Aorta (tissue), 5 donors: Measurements from ENCODE around the gene MAP2K5. TPM values are rescaled to one million over a fixed set of nuclear protein-coding genes. Genes with fewer than 3 reads are reported as not detected.
"Not testable (repeated sequence)": the region's sequence is repeated elsewhere in the genome, so short reads cannot be mapped to it uniquely, and the experiment has no call there.

ENCODE experiments used
- ATAC-seq: fragments of 200-7000 bp; cut with Tn5 transposase; one replicate; pipeline ENCODE4 v1.9.1; 2022; ENCODE audit warnings: moderate library complexity; ENCODE audit not compliant: low FRiP score
- DNase-seq, 2 donors: peaks; one replicate each; pipeline ENCODE4 v3.0.0-alpha.2; 2020
- H3K27ac ChIP-seq, 2 donors: one replicate each; pipeline ENCODE4 v1.5.1; 2013; ENCODE audit warnings: low read length in 2 of 2, mild to moderate bottlenecking in 2 of 2, moderate library complexity in 2 of 2, control low read depth in 1 of 2, inconsistent platforms in 1 of 2, low read depth in 1 of 2
- H3K27me3 ChIP-seq, 2 donors: one replicate each; pipeline ENCODE4 v1.6.1; 2013; ENCODE audit warnings: control low read depth in 1 of 2, low read length in 1 of 2, mild to moderate bottlenecking in 1 of 2, moderate library complexity in 1 of 2; ENCODE audit not compliant: insufficient read depth in 2 of 2, control insufficient read depth in 1 of 2
- H3K36me3 ChIP-seq, 2 donors: one replicate each; pipeline ENCODE4 v1.6.1; 2013; ENCODE audit warnings: control low read depth in 1 of 2, low read length in 1 of 2, mild to moderate bottlenecking in 1 of 2; ENCODE audit not compliant: insufficient read depth in 2 of 2, control insufficient read depth in 1 of 2
- H3K4me1 ChIP-seq, 2 donors: one replicate each; pipeline ENCODE4 v1.6.1; 2013; ENCODE audit warnings: low read length in 2 of 2, control low read depth in 1 of 2, mild to moderate bottlenecking in 1 of 2, moderate library complexity in 1 of 2; ENCODE audit not compliant: insufficient read depth in 2 of 2, control insufficient read depth in 1 of 2
- H3K4me3 ChIP-seq, 2 donors: one replicate each; pipeline ENCODE4 v1.5.1; 2013; ENCODE audit warnings: low read length in 2 of 2, control low read depth in 1 of 2, mild to moderate bottlenecking in 1 of 2
- H3K9me3 ChIP-seq: one replicate; pipeline ENCODE4 v1.6.1; 2013; ENCODE audit warnings: mild to moderate bottlenecking, low read length; ENCODE audit not compliant: control insufficient read depth
- WGBS, 2 donors: extraction: QIAGEN DNeasy Blood & Tissue Kit; methylation state at CpG; one replicate each; pipeline ENCODE4 v1.1.7; 2013; 5-methylcytosine and 5-hydroxymethylcytosine counted together
- intact Hi-C, 2 donors: fragments of 100-400 bp; cut with DNase I; formaldehyde crosslinking; loops; one replicate each; pipeline versions ENCODE4 v1.14.2 to v1.15.0; 2022
- polyA plus RNA-seq, 2 donors: library from polyadenylated mRNA; stranded (reverse); fragments of 200-250 nt; gene quantifications; one replicate each; pipeline ENCODE4 v1.2.3, GENCODE V29; 2013
- total RNA-seq, 2 donors: library from RNA; stranded (reverse); fragmentation: NEBNext Ultra II Directional; extraction: Animal tissue kit (Norgen Biotek cat#: 25700); gene quantifications; one replicate each; pipeline ENCODE4 v1.2.1, GENCODE V29; 2021
- donor health status: healthy with polysubstance abuse.
- donor health status: Bipolar disorder and iron deficiency.
- donor health status: DM: no; HTN: no; CAD: no.
- donor health status: DM: no; HTN: no; CAD: no.
- donor health status: DM: yes; HTN: yes; CAD: no.

The MAP2K5 gene
- total and polyA plus RNA-seq, 4 donors: 7.3 to 29.2 (median 17.1) TPM

- intact Hi-C loops: no loop called here
- peaks cover 0 to 2% of the 10 kb centered on the region in 2 donors for H3K4me1 ChIP-seq
- ATAC-seq (no peak), DNase-seq (no peak)
- 32 to 36% methylated on average over 2 of the region's 2 CpGs for WGBS, 2 donors
- H3K27me3 ChIP-seq: no peaks in the 10 kb centered on the region
- no peaks in the 10 kb centered on the region for H3K36me3 ChIP-seq
- no peaks in the 10 kb centered on the region for H3K9me3 ChIP-seq
- no peak overlapping the region for H3K27ac ChIP-seq
- H3K4me3 ChIP-seq: no peak overlapping the region
These were observed 128.3 kb downstream of the MAP2K5 start for GRCh38 chr15:67670647-67671305.

- H3K4me3 ChIP-seq, H3K36me3 ChIP-seq, H3K27ac ChIP-seq, DNase-seq, ATAC-seq, H3K4me1 ChIP-seq, intact Hi-C loops, H3K27me3 ChIP-seq, H3K9me3 ChIP-seq: not testable (repeated sequence)
- 89 to 95% methylated on average over 1 of the region's 2 CpGs for WGBS, 2 donors
These were observed 130.3 kb downstream of the MAP2K5 start for GRCh38 chr15:67672834-67673233.

- H3K9me3 ChIP-seq: no peaks in the 10 kb centered on the region
- ATAC-seq (no peak), DNase-seq (no peak)
- no peaks in the 10 kb centered on the region for H3K27me3 ChIP-seq
- H3K4me1 ChIP-seq: peaks cover 0 to 2% of the 10 kb centered on the region in 2 donors
- no peak overlapping the region for H3K4me3 ChIP-seq
- H3K36me3 ChIP-seq: no peaks in the 10 kb centered on the region
- intact Hi-C loops: no loop called here
- no peak overlapping the region for H3K27ac ChIP-seq
- 86 to 91% methylated on average over 3 of the region's 3 CpGs for WGBS, 2 donors
These were observed 132.5 kb downstream of the MAP2K5 start for GRCh38 chr15:67674983-67675382.

GRCh38 chr15:67678089-67678488, 135.6 kb downstream of the MAP2K5 start:
- no peaks in the 10 kb centered on the region for H3K36me3 ChIP-seq
- no peaks in the 10 kb centered on the region for H3K9me3 ChIP-seq
- ATAC-seq (no peak), DNase-seq (no peak)
- no peaks in the 10 kb centered on the region for H3K27me3 ChIP-seq
- H3K27ac ChIP-seq: no peak overlapping the region
- no peak overlapping the region for H3K4me3 ChIP-seq
- no peaks in the 10 kb centered on the region for H3K4me1 ChIP-seq
- 96 to 97% methylated on average over 2 of the region's 2 CpGs for WGBS, 2 donors
- intact Hi-C loops: no loop called here

- ATAC-seq: no peak
- no peak for DNase-seq
- Histone ChIP-seq H3K36me3 (no peaks in the 10 kb centered on the region), H3K9me3 (peaks cover 2% of the 10 kb centered on the region), H3K27me3 (no peaks in the 10 kb centered on the region), H3K4me1 (no peaks in the 10 kb centered on the region), H3K27ac (no peak overlapping the region), H3K4me3 (no peak overlapping the region)
- 89 to 90% methylated on average over 5 of the region's 5 CpGs for WGBS, 2 donors
- intact Hi-C loops: no loop called here
These were observed 136.5 kb downstream of the MAP2K5 start for GRCh38 chr15:67678993-67679392.

GRCh38 chr15:67680641-67681040, 138.1 kb downstream of the MAP2K5 start:
- Histone ChIP-seq H3K27me3 (no peaks in the 10 kb centered on the region), H3K36me3 (no peaks in the 10 kb centered on the region), H3K4me3 (no peak overlapping the region), H3K27ac (no peak overlapping the region), H3K4me1 (no peaks in the 10 kb centered on the region), H3K9me3 (peaks cover 2% of the 10 kb centered on the region)
- WGBS, 2 donors: 67 to 73% methylated on average over 2 of the region's 2 CpGs
- ATAC-seq (no peak), DNase-seq (no peak)
- intact Hi-C loops: no loop called here

- no peak for ATAC-seq
- no peak for DNase-seq
- 79 to 81% methylated on average over 3 of the region's 3 CpGs for WGBS, 2 donors
- H3K4me1 ChIP-seq: no peaks in the 10 kb centered on the region
- H3K27ac ChIP-seq: no peak overlapping the region
- H3K27me3 ChIP-seq: no peaks in the 10 kb centered on the region
- intact Hi-C loops: no loop called here
- H3K36me3 ChIP-seq: peaks cover 0 to 2% of the 10 kb centered on the region in 2 donors
- no peak overlapping the region for H3K4me3 ChIP-seq
- H3K9me3 ChIP-seq: peaks cover 2% of the 10 kb centered on the region
These were observed 142.6 kb downstream of the MAP2K5 start for GRCh38 chr15:67685008-67685599.

- Histone ChIP-seq H3K9me3 (peaks cover 2% of the 10 kb centered on the region), H3K4me1 (no peaks in the 10 kb centered on the region), H3K27ac (no peak overlapping the region), H3K4me3 (no peak overlapping the region), H3K36me3 (peaks cover 0 to 2% of the 10 kb centered on the region in 2 donors), H3K27me3 (no peaks in the 10 kb centered on the region)
- intact Hi-C loops: no loop called here
- 96% methylated on average over 2 of the region's 2 CpGs for WGBS, 2 donors
- no peak for ATAC-seq
- no peak for DNase-seq
These were observed 143.2 kb downstream of the MAP2K5 start for GRCh38 chr15:67685716-67686115.

- Histone ChIP-seq H3K4me3 (no peak overlapping the region), H3K4me1 (no peaks in the 10 kb centered on the region), H3K27ac (no peak overlapping the region), H3K9me3 (no peaks in the 10 kb centered on the region), H3K36me3 (peaks cover 0 to 2% of the 10 kb centered on the region in 2 donors), H3K27me3 (no peaks in the 10 kb centered on the region)
- no peak for DNase-seq
- intact Hi-C loops: no loop called here
- no peak for ATAC-seq
- 92% methylated on average over 3 of the region's 3 CpGs for WGBS, 2 donors
These were observed 148.4 kb downstream of the MAP2K5 start for GRCh38 chr15:67690936-67691335.
